H9 (cell line): Measurements from ENCODE around the gene ZSWIM9. TPM values are rescaled to one million over a fixed set of nuclear protein-coding genes. Genes with fewer than 3 reads are reported as not detected.

Experiments
- DNase-seq: peaks from one replicate; pipeline ENCODE4 v3.0.0-alpha.2; 2017
- H2AFZ ChIP-seq: one replicate; pipeline ENCODE4 v1.6.1; 2013; ENCODE audit warnings: mild to moderate bottlenecking, low read length, control low read depth, moderate library complexity
- H2AK5ac ChIP-seq: 2 replicates; pipeline ENCODE4 v1.6.1; 2013; ENCODE audit warnings: low read length, control low read depth, mixed read lengths; ENCODE audit not compliant: insufficient read length
- H2BK120ac ChIP-seq: one replicate; pipeline ENCODE4 v1.6.1; 2013; ENCODE audit warnings: low read depth, mild to moderate bottlenecking, low read length, control low read depth, inconsistent platforms; ENCODE audit not compliant: poor library complexity, severe bottlenecking
- H2BK12ac ChIP-seq: 2 replicates; pipeline ENCODE4 v1.6.1; 2013; ENCODE audit warnings: low read length, control low read depth, mixed read lengths, low read depth; ENCODE audit not compliant: insufficient read length
- H2BK15ac ChIP-seq: 2 replicates; pipeline ENCODE4 v1.6.1; 2013; ENCODE audit warnings: low read depth, low read length, control low read depth
- H2BK20ac ChIP-seq: one replicate; pipeline ENCODE4 v1.6.1; 2013; ENCODE audit warnings: low read depth, mild to moderate bottlenecking, low read length, control low read depth, inconsistent platforms; ENCODE audit not compliant: poor library complexity, severe bottlenecking
- H2BK5ac ChIP-seq: 2 replicates; pipeline ENCODE4 v1.6.1; 2013; ENCODE audit warnings: low read length, control low read depth, mixed read lengths; ENCODE audit not compliant: insufficient read length
- H3K14ac ChIP-seq: 2 replicates; pipeline ENCODE4 v1.6.1; 2013; ENCODE audit warnings: low read length, control low read depth; ENCODE audit not compliant: insufficient read depth
- H3K18ac ChIP-seq: 2 replicates; pipeline ENCODE4 v1.6.1; 2013; ENCODE audit warnings: low read depth, mild to moderate bottlenecking, mixed read lengths, low read length, control low read depth; ENCODE audit not compliant: insufficient read length
- H3K23ac ChIP-seq: 2 replicates; pipeline ENCODE4 v1.6.1; 2013; ENCODE audit warnings: low read length, control low read depth, mixed read lengths, low read depth; ENCODE audit not compliant: insufficient read length
- H3K23me2 ChIP-seq: 2 replicates; pipeline ENCODE4 v1.6.1; 2013; ENCODE audit warnings: low read depth, mild to moderate bottlenecking, mixed read lengths, low read length, control low read depth; ENCODE audit not compliant: insufficient read length, poor library complexity, severe bottlenecking
- H3K27ac ChIP-seq: 2 replicates; pipeline ENCODE4 v1.5.1; 2013; ENCODE audit warnings: low read length, control low read depth, mixed read lengths, low read depth; ENCODE audit not compliant: insufficient read length
- H3K27me3 ChIP-seq: 2 replicates; pipeline ENCODE4 v1.6.1; 2013; ENCODE audit warnings: low read length, control low read depth, inconsistent platforms; ENCODE audit not compliant: insufficient read depth
- H3K4ac ChIP-seq: 2 replicates; pipeline ENCODE4 v1.6.1; 2013; ENCODE audit warnings: low read depth, mild to moderate bottlenecking, control low read depth, inconsistent platforms, low read length, moderate library complexity
- H3K4me1 ChIP-seq: 2 replicates; pipeline ENCODE4 v1.6.1; 2013; ENCODE audit warnings: low read length, control low read depth, inconsistent platforms; ENCODE audit not compliant: insufficient read depth
- H3K4me2 ChIP-seq: 2 replicates; pipeline ENCODE4 v1.6.1; 2013; ENCODE audit warnings: low read length, control low read depth, mixed read lengths; ENCODE audit not compliant: insufficient read length, insufficient read depth
- H3K56ac ChIP-seq: 2 replicates; pipeline ENCODE4 v1.6.1; 2013; ENCODE audit warnings: low read depth, mild to moderate bottlenecking, mixed read lengths, low read length, control low read depth; ENCODE audit not compliant: insufficient read length
- H3K79me1 ChIP-seq: 2 replicates; pipeline ENCODE4 v1.6.1; 2013; ENCODE audit warnings: low read depth, mild to moderate bottlenecking, moderate library complexity, low read length, control low read depth, inconsistent platforms; ENCODE audit not compliant: insufficient read depth, poor library complexity, severe bottlenecking
- H3K79me2 ChIP-seq: 2 replicates; pipeline ENCODE4 v1.6.1; 2013; ENCODE audit warnings: low read length, control low read depth, inconsistent platforms; ENCODE audit not compliant: insufficient read depth
- H3K9ac ChIP-seq: 2 replicates; pipeline ENCODE4 v1.6.1; 2013; ENCODE audit warnings: low read length, control low read depth, mixed read lengths; ENCODE audit not compliant: insufficient read length; ENCODE audit errors: extremely low read depth
- H3K9me3 ChIP-seq: one replicate; pipeline ENCODE4 v1.6.1; 2013; ENCODE audit warnings: low read depth, low read length, inconsistent platforms; ENCODE audit not compliant: control insufficient read depth
- H3T11ph ChIP-seq: one replicate; pipeline ENCODE4 v1.6.1; 2013; ENCODE audit warnings: mild to moderate bottlenecking, low read length, control low read depth, inconsistent platforms
- H4K20me1 ChIP-seq: one replicate; pipeline ENCODE4 v1.6.1; 2013; ENCODE audit not compliant: control insufficient read depth, insufficient read length, insufficient read depth
- H4K5ac ChIP-seq: 2 replicates; pipeline ENCODE4 v1.6.1; 2013; ENCODE audit warnings: low read depth, mild to moderate bottlenecking, mixed read lengths, low read length, control low read depth; ENCODE audit not compliant: insufficient read length
- H4K8ac ChIP-seq: replicated peaks from 2 replicates; pipeline ENCODE4 v1.6.1; 2013; ENCODE audit warnings: low read length, control low read depth, mixed read lengths, low read depth; ENCODE audit not compliant: insufficient read length
- H4K91ac ChIP-seq: 2 replicates; pipeline ENCODE4 v1.6.1; 2013; ENCODE audit warnings: low read depth, mild to moderate bottlenecking, moderate library complexity, mixed read lengths, low read length, control low read depth; ENCODE audit not compliant: insufficient read length
- H3K27ac Mint-ChIP-seq, 3 experiments: 2 replicates in 2 of 3; 3 replicates in 1 of 3; pipeline ENCODE4 v1.8.0; 2020 to 2021; ENCODE audit warnings: mixed read lengths in 3 of 3, mild to moderate bottlenecking in 1 of 3, moderate library complexity in 1 of 3
- H3K27me3 Mint-ChIP-seq: 2 replicates; pipeline ENCODE4 v1.8.0; 2021; ENCODE audit warnings: low read depth, mild to moderate bottlenecking, moderate library complexity, mixed read lengths
- H3K36me3 Mint-ChIP-seq, 3 experiments: 2 replicates in 2 of 3; 3 replicates in 1 of 3; pipeline ENCODE4 v1.8.0; 2020 to 2021; ENCODE audit warnings: low read depth in 3 of 3, mixed read lengths in 3 of 3; ENCODE audit not compliant: insufficient read depth in 1 of 3
- H3K4me1 Mint-ChIP-seq, 2 experiments: 2 replicates each; pipeline ENCODE4 v1.8.0; 2020; ENCODE audit warnings: mixed read lengths in 2 of 2
- H3K4me3 Mint-ChIP-seq, 2 experiments: 2 replicates in 1 of 2; 3 replicates in 1 of 2; pipeline ENCODE4 v1.8.0; 2020 to 2021; ENCODE audit warnings: mild to moderate bottlenecking in 2 of 2, mixed read lengths in 2 of 2, moderate library complexity in 1 of 2
- H3K9me3 Mint-ChIP-seq, 2 experiments: 2 replicates in 1 of 2; 3 replicates in 1 of 2; pipeline ENCODE4 v1.8.0; 2020; ENCODE audit warnings: mild to moderate bottlenecking in 2 of 2, mixed read lengths in 2 of 2, moderate library complexity in 1 of 2
- CTCF ChIP-seq: fragments of 200-600 bp; sonication (generic); conservative IDR thresholded peaks from 3 replicates; pipeline ENCODE4 v1.8.0; 2021; ENCODE audit warnings: antibody characterized with exemption, mild to moderate bottlenecking
- WGBS: extraction: QIAGEN DNeasy Blood & Tissue Kit; methylation state at CpG from one replicate; pipeline ENCODE4 v1.1.7; 2013; ENCODE audit warnings: missing lambda C conversion rate, low lambda C conversion rate, mixed read lengths; ENCODE audit not compliant: insufficient read length; ENCODE audit errors: extremely low coverage; 5-methylcytosine and 5-hydroxymethylcytosine counted together
- total RNA-seq: library from RNA; stranded (reverse); gene quantifications from 2 replicates; pipeline ENCODE4 v1.2.1, GENCODE V29; 2021

The ZSWIM9 gene
- total RNA-seq, 1 experiment from 2014 or later = 8.9 TPM

DNA sequence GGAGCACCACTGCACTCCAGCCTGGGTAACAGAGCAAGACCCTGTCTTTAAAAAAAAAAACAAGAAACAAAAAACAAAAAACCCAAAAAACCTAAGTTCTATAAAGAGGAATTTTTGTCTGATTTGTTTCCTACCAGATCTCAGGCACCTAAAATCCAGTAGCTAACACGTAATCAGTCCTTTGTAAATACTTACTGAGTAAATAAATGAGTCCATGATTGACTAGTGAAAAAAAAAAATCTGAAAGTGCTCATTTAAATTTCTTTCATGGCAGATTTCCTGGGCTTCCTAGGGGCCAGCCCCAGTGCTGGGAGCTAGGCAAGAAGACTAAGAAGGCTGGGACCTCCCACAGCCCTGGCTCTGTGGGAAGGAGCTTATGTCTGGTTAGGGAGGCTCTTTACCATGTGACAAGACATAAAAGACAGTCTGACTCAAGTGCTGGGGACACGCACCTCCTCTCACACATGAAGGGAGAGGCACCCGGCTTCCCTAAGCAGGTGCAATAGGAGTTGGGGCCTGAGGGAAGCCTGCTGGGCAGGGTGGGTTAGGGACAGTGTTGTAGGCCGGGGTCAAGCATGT is 22.8 kb upstream of the ZSWIM9 start:
- no peak for DNase-seq
- no CpG with 5 or more reads among the region's 4 CpGs for WGBS
- no peak overlapping the region for H2BK120ac ChIP-seq
- no peak overlapping the region for H4K8ac ChIP-seq
- H4K91ac ChIP-seq = no peak overlapping the region
- H3K9ac ChIP-seq = no peak overlapping the region
- no peaks in the 10 kb centered on the region for H3K27me3 ChIP-seq
- no peak overlapping the region for H2BK5ac ChIP-seq
- no peak overlapping the region for H3K4me2 ChIP-seq
- no peak overlapping the region for H3K18ac ChIP-seq
- Mint-ChIP-seq H3K36me3 (peaks cover 22 to 93% (median 89%) of the 10 kb centered on the region in 3 experiments), H3K9me3 (no peaks in the 10 kb centered on the region), H3K4me3 (no peak overlapping the region), H3K27me3 (no peaks in the 10 kb centered on the region), H3K4me1 (no peaks in the 10 kb centered on the region), H3K27ac (no peak overlapping the region; a peak in 1 of 7 replicates)
- no peak overlapping the region for H2AK5ac ChIP-seq
- H3K4ac ChIP-seq = no peak overlapping the region
- H3K56ac ChIP-seq = no peak overlapping the region
- no peak overlapping the region for H3T11ph ChIP-seq
- H3K27ac ChIP-seq = no peak overlapping the region
- no peaks in the 10 kb centered on the region for H3K4me1 ChIP-seq
- H2AFZ ChIP-seq = no peak overlapping the region
- H4K5ac ChIP-seq = no peak overlapping the region
- no peak overlapping the region for H2BK15ac ChIP-seq
- H3K79me2 ChIP-seq = no peaks in the 10 kb centered on the region
- no peak overlapping the region for H2BK20ac ChIP-seq
- H3K23ac ChIP-seq = no peak overlapping the region
- H4K20me1 ChIP-seq = no peaks in the 10 kb centered on the region
- H3K14ac ChIP-seq = no peak overlapping the region
- no peak overlapping the region for H2BK12ac ChIP-seq
- no peak for TF ChIP-seq CTCF
- no peaks in the 10 kb centered on the region for H3K79me1 ChIP-seq
- no peaks in the 10 kb centered on the region for H3K9me3 ChIP-seq
- no peaks in the 10 kb centered on the region for H3K23me2 ChIP-seq
